ENCODE measurements around the gene PSMD7. TPM values are rescaled to one million over a fixed set of nuclear protein-coding genes. Genes with fewer than 3 reads are reported as not detected.

Gene PSMD7
- total and polyA plus RNA-seq, 2 of the 4 experiments (the other 2 are of a cell fraction) = 80.8 to 98.3 TPM

DNA sequence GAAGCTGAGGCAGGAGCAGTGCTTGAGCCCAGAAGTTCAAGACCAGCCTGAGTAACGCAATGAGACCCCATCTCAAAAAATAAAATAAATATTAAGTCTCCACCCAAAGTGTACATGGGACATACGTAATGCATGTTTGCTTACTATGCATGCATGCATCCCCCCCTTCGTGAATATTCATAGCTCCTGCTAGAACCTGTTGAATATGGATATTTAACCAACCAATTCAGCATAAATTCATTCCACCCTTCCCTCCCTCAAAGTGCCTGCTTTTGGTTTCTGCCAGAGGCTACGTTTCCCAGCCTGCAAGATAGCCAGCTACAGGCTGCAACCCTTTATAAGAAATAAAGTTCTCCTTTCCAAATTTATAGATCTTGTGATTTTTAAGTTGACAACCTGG is 12.9 kb upstream of the PSMD7 start:
- Histone ChIP-seq H2AFZ (replicated peaks; ENCODE audit: low read length, poor library complexity) (no peak overlapping the region), H2AK5ac (ENCODE audit: low read depth, low read length) (no peak overlapping the region), H4K91ac (ENCODE audit: insufficient read depth, low read depth, low read length) (no peak overlapping the region), H3K4me3 (ENCODE audit: insufficient read depth, low read depth, low read length) (no peak overlapping the region), H3K9ac (ENCODE audit: low read depth, low read length) (no peak overlapping the region), H2BK120ac (ENCODE audit: low read depth, low read length) (no peak overlapping the region), H3K14ac (replicated peaks; ENCODE audit: low read depth, low read length) (no peak overlapping the region), H2BK15ac (ENCODE audit: low read depth, low read length) (no peak overlapping the region), H3K4ac (ENCODE audit: low read depth, low read length) (no peak overlapping the region), H3K9me3 (ENCODE audit: control insufficient read depth, insufficient read depth, low read length) (no peaks in the 10 kb centered on the region), H3K4me2 (ENCODE audit: low read depth, low read length) (no peak overlapping the region), H3K9me1 (ENCODE audit: insufficient read depth, low read length) (no peaks in the 10 kb centered on the region), H4K8ac (ENCODE audit: low read depth in 2 of 2, low read length in 2 of 2) (no peak overlapping the region), H4K20me1 (ENCODE audit: insufficient read depth, low read length) (no peaks in the 10 kb centered on the region), H2BK20ac (ENCODE audit: low read depth, low read length) (no peak overlapping the region), H3K79me1 (ENCODE audit: low read depth in 1 of 2, low read length in 2 of 2) (no peaks in the 10 kb centered on the region), H2AK9ac (replicated peaks; ENCODE audit: low read depth, low read length, poor library complexity) (no peak overlapping the region), H3K27me3 (ENCODE audit: control insufficient read depth, insufficient read depth, low read length) (no peaks in the 10 kb centered on the region), H4K5ac (ENCODE audit: low read depth, low read length) (no peak overlapping the region), H3K4me1 (ENCODE audit: control insufficient read depth, insufficient read depth, low read length) (no peaks in the 10 kb centered on the region), H3K23ac (ENCODE audit: low read depth, low read length) (no peak overlapping the region), H2BK5ac (ENCODE audit: low read depth, low read length, poor library complexity, severe bottlenecking) (no peak overlapping the region), H3K36me3 (ENCODE audit: control insufficient read depth, insufficient read depth, low read length) (no peaks in the 10 kb centered on the region), H3K56ac (ENCODE audit: extremely low read depth, insufficient read depth, low read length) (no peak overlapping the region), H3K18ac (ENCODE audit: low read depth, low read length) (no peak overlapping the region), H3K27ac (ENCODE audit: insufficient read depth, low read length) (no peak overlapping the region)
- ChIA-PET CTCF (no interaction called here), POLR2A (ENCODE audit: unreplicated experiment) (no interaction called here)
- dilution Hi-C loops (cut with HindIII; ENCODE audit: low sequenced_read_pairs, unreplicated experiment) (no loop called here), intact Hi-C loops (cut with micrococcal nuclease) (no loop called here), in situ Hi-C loops (cut with MboI; ENCODE audit: low sequenced_read_pairs) (loop anchor here (25.0 kb wide), 1 partner anchor 1221 kb away; no protein-coding TSS in a partner anchor)
- TF ChIP-seq CTCF (conservative IDR thresholded peaks at IDR 0.05; ENCODE audit: low read depth, low read length) = no peak
- TF ChIP-seq, protein P1, sequence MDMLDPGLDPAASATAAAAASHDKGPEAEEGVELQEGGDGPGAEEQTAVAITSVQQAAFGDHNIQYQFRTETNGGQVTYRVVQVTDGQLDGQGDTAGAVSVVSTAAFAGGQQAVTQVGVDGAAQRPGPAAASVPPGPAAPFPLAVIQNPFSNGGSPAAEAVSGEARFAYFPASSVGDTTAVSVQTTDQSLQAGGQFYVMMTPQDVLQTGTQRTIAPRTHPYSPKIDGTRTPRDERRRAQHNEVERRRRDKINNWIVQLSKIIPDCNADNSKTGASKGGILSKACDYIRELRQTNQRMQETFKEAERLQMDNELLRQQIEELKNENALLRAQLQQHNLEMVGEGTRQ (IDR thresholded peaks at IDR 0.05; ENCODE audit: low read depth, low read length) = no peak
- no peak for TF ChIP-seq SMC3 (IDR thresholded peaks at IDR 0.05; ENCODE audit: low read depth, low read length)
- no peak for TF ChIP-seq POLR2A (IDR thresholded peaks at IDR 0.05; ENCODE audit: low read depth, low read length)
- TF ChIP-seq CHD1 (IDR thresholded peaks at IDR 0.05; ENCODE audit: low read depth, low read length) = no peak
- no peak for TF ChIP-seq RCOR1 (IDR thresholded peaks at IDR 0.05; ENCODE audit: insufficient replicate concordance, low read length)
- no peak for TF ChIP-seq MXI1 (IDR thresholded peaks at IDR 0.05; ENCODE audit: borderline replicate concordance, low read depth, low read length)
- TF ChIP-seq NFE2L2 (IDR thresholded peaks at IDR 0.05; ENCODE audit: low read depth, low read length) = no peak
- no peak for TF ChIP-seq RFX5 (IDR thresholded peaks at IDR 0.05; ENCODE audit: low read depth, low read length)
- TF ChIP-seq FOS (IDR thresholded peaks at IDR 0.05; ENCODE audit: low read depth, low read length) = no peak
- TF ChIP-seq MAFK (IDR thresholded peaks at IDR 0.05; ENCODE audit: low read depth, low read length) = no peak
- no peak for TF ChIP-seq RAD21 (IDR thresholded peaks at IDR 0.05; ENCODE audit: low read length)
- no peak for TF ChIP-seq MAZ (IDR thresholded peaks at IDR 0.05; ENCODE audit: borderline replicate concordance, low read depth, low read length)
- TF ChIP-seq BHLHE40 (IDR thresholded peaks at IDR 0.05; ENCODE audit: low read depth, low read length) = no peak
- TF ChIP-seq ELK1 (IDR thresholded peaks at IDR 0.05; ENCODE audit: borderline replicate concordance, low read depth, low read length) = no peak
- TF ChIP-seq CEBPB (IDR thresholded peaks at IDR 0.05; ENCODE audit: low read depth, low read length) = no peak
- no peak for DNase-seq
- no peak for ATAC-seq (ENCODE audit: low read depth)
- WGBS, 2 experiments (ENCODE audit: extremely low coverage in 2 of 2, insufficient read length in 1 of 2) = no CpG with 5 or more reads among the region's 4 CpGs
- no TSS peak for BruUV-seq (replicated peaks)
